ENCODE results near the gene TRIM50.
"Not testable (repeated sequence)": the region's sequence is repeated elsewhere in the genome, so short reads cannot be mapped to it uniquely, and the experiment has no call there.

The TRIM50 gene

DNA sequence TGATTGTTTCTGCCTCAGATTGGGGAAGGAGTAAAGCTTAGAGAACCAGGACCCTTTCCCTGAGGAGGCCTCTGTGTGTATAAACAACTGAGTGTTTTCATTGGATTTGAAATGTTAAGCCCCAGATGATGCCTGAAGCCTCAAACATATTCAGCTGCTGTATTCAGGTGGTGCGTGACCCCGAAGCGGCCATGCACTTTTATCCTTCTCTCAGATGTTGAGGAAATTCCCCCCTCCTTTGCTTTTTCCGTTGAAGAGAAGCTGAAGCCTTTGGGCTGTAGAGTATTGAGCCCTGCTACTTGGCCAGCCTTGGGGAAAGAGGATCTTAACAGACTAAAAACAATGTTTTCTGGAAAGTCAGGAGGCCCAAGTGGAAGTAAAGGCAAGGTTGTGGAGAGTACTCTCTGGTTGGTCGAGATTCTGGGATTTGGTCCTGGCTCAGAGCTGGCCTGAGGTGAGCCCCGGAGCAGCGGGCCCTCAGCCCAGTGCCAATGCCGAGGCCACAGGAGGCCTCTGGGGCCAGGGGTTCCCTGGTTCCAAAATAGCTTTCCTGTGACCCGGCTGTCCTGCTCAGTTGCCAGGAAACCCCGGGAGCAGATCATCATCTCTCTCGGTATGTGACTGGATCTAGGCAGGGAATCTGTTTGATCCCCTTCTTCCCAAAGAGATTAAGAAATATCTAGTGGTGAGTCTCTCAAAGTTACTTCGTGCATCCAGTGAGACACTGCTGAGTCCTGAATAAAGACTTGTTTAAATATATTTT is 22.6 kb upstream of the TRIM50 start:
- no peak for DNase-seq (ENCODE audit: low read depth)

GRCh38 chr7:73349763-73350162 is 21.9 kb upstream of the TRIM50 start:
- DNase-seq (ENCODE audit: low read depth), result no peak

- DNase-seq (ENCODE audit: low read depth), result no peak
These were observed 18.1 kb upstream of the TRIM50 start for GRCh38 chr7:73345951-73346350.

DNA sequence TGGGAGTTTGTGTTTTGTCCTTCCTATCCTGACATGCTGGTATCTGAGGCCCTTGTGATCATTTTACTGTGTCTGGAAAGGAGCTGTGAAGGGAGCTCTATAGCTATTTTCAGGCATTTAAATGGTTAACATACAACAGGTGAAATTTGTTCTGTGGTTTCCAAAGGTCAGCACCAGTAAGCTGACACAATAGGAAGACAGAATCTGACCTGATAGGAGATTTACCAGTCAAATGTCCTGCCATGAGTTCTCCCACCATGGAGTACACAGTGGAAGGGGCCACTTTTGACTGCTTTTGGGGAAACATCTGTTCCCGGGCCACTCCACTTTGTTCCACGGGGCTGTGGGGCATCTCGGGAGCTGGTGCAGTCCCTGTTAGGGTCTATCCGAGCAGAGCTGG is 17.7 kb upstream of the TRIM50 start:
- DNase-seq (ENCODE audit: low read depth), result no peak

- no peak for DNase-seq (ENCODE audit: low read depth)
These were observed 15.9 kb upstream of the TRIM50 start for GRCh38 chr7:73343671-73344380.

GRCh38 chr7:73342645-73343044 is 14.8 kb upstream of the TRIM50 start:
- no peak for DNase-seq (ENCODE audit: low read depth)

- DNase-seq (ENCODE audit: low read depth), result no peak
These were observed 14.0 kb upstream of the TRIM50 start for GRCh38 chr7:73341877-73342276.

DNA sequence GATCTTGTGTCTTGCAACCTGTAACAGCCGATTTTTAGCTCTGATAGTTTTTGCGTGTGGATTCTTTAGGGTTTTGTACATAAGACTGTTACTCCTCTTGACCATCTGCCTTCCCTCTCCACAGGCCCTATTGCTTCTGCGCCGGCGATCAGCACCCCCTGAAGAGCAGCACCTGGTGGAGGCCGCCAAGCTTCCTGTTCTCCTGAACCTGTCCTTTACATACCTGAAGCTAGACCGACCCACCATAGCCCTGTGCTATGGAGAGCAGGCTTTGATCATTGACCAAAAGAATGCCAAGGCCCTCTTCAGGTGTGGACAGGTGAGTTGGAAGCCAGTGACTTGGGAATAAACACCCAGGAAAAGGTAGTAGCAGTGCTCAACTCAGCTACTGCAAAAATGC is 12.6 kb upstream of the TRIM50 start:
- no peak for DNase-seq (ENCODE audit: low read depth)

- DNase-seq (ENCODE audit: low read depth), result no peak
These were observed 10.4 kb upstream of the TRIM50 start for GRCh38 chr7:73338321-73338720.

- no peak for DNase-seq (ENCODE audit: low read depth)
These were observed 4.6 kb upstream of the TRIM50 start for GRCh38 chr7:73332447-73332846.

DNA sequence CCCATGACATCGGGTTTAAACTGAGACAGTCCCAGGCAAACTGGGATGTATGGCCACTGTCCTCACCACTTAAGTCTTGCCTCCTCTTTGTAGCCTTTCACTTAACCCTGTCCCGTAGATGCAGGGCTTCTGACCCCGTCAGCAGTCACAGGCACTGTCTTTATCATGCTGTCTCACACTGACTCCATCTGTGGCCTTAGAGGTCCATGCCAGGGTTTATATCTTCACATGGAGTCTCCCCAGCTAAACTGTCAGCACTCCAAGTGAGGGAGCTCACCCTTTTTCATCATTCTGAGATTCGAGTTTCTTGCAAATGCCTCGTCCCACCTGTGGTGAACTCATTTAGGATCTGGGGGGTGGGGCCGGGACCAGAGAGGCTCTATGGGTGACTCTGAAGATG is 2.9 kb upstream of the TRIM50 start:
- DNase-seq (ENCODE audit: low read depth), result no peak

DNA sequence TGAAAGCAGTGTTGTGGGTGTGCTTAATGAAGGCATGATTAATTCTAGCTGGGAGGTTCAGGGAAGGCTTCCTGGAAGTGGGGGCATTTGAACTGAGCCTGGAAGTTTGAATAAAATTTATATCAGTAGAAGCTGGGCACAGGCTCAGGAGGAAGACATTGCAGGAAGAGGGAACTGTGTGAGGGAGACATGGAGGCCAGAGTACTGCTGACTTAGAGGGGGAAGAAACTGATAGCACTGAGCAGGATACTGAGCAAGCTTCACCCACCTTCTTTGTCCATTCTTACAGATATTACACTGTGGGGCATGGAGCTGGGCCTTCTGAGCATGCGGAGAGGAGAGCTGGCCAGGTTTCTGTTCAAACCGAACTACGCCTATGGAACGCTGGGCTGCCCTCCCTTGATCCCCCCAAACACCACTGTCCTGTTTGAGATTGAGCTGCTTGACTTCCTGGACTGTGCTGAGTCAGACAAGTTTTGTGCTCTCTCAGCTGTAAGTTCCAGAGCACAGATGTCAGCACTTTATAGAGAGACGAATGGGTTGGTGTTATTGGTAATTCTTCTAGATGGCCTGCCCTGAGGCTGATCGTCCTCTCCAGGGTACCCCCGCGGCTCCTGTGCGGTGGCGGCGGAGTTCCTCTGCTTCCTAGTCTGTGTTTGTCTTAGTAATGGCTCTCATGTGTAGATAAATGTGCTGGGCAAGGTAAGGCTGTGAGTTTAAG is 2.1 kb upstream of the TRIM50 start:
- DNase-seq (ENCODE audit: low read depth), result no peak

DNA sequence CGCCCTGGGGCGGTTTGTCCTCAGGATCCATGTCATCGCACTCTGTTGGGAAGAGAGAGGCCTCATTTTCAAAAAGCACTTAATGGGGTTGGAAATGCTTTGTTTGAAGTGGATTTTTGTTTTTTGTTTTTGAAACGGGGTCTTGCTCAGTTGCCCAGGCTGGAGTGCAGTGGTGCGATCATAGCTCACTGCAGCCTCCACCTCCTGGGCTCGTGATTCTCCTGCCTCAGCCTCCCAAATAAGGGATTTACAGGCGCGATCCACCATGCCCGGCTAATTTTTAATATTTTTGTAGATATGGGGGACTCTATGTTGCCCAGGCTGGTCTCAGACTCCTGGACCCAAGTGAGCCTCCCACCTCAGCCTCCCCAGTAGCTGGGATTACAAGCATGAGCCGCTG is 814 bp upstream of the TRIM50 start:
- DNase-seq (ENCODE audit: low read depth), result no peak

DNA sequence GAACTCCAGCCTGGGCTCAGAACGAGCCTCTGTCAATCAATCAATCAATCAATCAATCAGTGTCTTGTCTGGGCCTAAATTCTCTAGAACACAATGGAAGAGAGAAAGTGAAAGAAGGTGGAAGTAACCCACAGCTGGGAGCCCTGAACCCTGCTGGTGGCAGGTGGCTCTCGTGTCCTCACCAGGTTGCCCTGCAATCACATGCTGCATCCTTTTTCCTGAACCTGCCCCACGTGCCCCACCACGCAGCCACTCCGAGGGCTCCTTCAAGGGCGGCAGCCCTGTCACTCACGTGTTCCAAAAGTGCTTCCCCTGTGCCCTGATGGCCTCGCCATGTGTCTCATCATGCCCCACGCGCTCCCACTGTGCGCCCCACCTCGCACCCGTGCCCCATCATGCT is 433 bp downstream of the TRIM50 start:
- not testable (repeated sequence) for DNase-seq (ENCODE audit: low read depth)

DNA sequence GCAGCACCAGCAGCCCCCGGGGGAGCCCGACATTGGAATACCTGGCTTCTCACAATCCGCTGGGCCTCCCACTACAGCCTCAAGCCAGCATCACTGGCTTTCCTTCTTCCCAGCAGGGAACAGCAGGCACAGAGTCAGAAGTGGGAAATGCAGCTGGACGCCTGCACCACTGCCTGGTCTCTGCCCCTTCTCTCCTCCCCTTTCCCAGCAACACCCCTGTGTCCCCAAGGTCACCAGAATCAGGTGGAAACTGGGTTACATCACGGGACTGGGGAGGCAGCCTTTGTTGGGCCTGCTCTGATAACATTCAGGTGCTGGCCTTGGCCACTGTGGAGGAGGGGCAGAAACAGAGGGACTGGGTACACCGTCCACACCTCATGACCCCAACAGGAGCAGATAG is 2.5 kb downstream of the TRIM50 start:
- DNase-seq (ENCODE audit: low read depth), result not testable (repeated sequence)

DNA sequence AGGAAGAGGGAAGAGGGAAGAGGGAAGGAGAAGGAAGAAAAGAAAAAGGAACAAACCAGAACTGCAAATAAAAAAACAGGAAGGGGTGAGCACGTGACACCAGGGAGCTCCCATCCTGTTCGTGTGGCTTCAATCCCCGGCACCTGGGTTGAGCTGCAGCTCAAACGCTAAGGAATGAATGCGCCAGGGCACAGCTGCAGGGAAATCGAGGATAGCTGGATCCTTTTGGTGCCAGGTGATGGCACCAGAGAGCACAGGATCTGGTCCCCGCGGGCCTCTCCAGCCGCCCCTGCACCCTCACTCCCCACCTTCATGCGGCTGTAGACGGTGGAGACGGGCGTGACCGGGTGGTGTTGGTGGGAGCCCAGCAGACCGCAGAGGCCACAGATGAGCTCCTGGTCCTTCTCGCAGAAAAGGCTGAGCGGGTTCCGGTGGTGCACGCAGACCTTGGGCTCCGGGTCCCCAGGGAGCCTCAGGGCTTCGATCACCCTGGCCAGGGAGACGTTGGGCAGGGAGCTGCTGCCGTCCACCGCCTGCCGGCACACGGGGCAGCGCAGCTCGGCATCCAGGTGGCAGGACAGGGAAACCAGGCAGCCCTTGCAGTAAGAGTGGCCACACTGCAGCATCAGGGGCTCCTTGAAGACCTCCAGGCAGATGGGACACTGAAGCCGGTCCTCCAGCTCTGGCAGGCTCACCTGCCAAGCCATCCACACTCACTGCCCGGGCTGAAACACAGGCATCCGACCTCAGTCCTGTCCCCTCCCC is 3.6 kb downstream of the TRIM50 start:
- DNase-seq (ENCODE audit: low read depth), result not testable (repeated sequence)

DNA sequence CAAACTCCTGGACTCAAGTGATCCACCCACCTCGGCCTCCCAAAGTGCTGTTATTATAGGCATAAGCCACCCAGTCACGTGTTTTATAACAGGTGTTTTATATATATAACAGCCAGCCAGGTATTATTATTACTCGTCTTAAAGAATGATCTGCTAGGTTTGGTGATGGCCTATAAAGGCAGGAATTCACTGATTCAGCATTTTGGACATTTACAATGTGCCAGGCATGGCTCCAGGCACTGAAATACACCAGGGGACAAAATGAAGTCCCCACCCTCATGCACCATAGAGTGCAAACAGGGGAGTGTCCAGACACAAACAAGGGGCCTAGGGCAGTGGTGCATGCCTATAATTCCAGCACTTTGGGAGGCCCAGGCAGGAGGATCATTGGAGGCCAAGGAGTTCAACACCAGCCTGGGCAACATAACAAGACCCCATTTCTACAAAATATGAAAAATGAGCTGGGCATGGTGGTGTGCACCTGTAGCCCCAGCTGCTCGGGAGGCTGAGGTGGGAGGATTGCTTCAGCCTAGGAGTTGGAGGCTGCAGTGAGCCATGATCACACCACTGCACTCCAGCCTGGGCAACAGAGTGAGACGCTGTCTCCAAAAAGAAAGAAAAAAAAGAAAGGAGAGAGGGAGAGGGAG is 4.3 kb downstream of the TRIM50 start:
- DNase-seq (ENCODE audit: low read depth), result not testable (repeated sequence)

DNA sequence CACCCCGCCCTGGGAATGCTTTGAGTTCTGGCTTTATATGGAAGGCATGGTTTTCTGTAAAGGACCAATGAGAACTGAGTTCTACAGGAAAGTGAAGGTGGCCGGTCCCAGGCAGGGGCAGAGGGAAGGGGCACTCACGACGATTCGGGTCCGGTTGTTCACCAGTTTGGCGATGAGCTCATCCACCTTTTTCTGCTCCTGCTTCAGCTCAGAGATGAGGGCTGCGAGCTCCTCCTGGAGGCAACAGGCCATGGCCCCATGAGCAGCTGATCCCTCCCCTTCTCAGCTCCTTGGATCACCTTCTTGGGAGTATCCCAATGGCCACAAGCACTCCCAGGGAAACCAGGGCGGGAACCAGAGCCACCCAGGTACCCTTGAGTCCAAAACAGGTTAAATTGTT is 7.9 kb downstream of the TRIM50 start:
- DNase-seq (ENCODE audit: low read depth), result not testable (repeated sequence)

DNA sequence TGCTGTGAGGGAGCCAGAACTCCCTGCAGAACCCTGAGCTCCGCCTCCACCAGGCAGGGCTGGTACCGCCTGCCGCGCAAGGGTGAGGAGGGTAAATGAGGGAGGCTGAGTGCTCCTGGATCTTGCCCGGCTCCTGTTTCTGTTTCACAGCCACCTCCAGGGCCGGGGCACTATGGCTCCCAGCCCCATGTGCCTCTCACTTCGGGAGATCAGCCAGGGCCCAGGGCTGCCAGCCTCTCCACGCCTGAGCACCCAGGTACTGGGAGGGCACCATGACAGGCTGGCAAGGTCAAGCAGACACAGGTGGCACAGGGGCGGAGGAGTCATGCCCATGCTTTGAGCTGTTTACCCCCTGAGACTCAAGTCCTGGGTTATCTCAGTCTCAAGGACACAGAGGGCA is 8.3 kb downstream of the TRIM50 start:
- not testable (repeated sequence) for DNase-seq (ENCODE audit: low read depth)

DNA sequence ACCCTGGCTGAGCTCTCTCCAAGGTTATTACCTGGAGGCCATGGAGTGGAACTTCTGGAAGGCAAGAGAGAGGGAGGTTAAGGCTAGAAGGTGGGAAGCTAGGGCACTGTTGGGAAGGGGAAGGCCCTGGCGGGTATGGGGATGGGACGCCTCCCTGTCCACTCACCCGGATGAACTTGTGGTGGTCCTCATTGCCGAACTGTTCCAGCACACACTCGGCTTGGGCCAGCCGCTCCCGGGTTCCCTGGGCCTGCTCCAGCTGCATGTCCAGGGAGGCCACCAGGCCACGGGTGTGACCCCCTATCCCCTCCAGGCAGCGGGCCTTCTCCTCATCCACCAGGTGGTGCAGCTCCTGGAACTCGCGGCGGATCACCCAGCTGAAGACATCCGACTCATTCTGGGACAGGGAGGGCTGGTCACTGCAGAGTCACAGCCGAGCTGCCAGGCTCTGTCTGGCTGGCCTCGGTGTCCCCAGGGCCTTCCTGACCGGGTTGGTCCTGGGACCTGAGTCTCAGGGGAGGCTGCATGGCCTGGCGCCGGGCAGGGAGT is 9.2 kb downstream of the TRIM50 start:
- not testable (repeated sequence) for DNase-seq (ENCODE audit: low read depth)

- DNase-seq (ENCODE audit: low read depth), result no peak
These were observed 11.4 kb downstream of the TRIM50 start for GRCh38 chr7:73316521-73316920.
